SU-DHL-6 (cell line): ENCODE data around the gene HDAC2.

ENCODE experiments used
- EZH2phosphoT487 ChIP-seq: fragments of 200-600 bp; sonication (generic), shearing (Covaris generic); conservative IDR thresholded peaks from 2 replicates; pipeline ENCODE4 v1.6.1; 2018; ENCODE audit warnings: mild to moderate bottlenecking, antibody characterized with exemption, low read length, moderate library complexity, mixed read lengths
- TF ChIP-seq, protein P1 (sequence below): fragments of 200-600 bp; sonication (generic); IDR thresholded peaks from one replicate; pipeline ENCODE4 v1.5.1; 2017; ENCODE audit warnings: antibody characterized with exemption, mild to moderate bottlenecking, low read length, moderate library complexity; ENCODE audit not compliant: insufficient read depth, poor library complexity, severe bottlenecking

DNA sequence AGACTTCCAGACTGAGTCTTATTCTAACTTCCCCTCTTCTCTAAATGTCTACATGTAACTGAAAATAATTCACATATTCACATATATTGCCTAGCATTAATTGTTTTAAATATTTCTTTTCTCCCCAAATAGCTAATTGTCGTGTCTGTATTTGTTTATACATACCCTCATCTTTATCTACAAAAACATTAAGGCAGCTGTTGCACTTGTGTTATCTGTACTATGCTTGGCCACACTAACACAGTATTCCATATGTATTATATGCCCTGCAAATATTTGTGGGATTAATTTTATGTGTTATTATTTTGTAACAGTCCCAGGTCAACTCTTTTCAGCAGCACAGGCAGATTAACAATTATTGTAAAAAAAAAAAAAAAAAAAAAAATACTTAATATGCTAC lies 11.7 kb downstream of the HDAC2 start:
- TF ChIP-seq, protein P1, sequence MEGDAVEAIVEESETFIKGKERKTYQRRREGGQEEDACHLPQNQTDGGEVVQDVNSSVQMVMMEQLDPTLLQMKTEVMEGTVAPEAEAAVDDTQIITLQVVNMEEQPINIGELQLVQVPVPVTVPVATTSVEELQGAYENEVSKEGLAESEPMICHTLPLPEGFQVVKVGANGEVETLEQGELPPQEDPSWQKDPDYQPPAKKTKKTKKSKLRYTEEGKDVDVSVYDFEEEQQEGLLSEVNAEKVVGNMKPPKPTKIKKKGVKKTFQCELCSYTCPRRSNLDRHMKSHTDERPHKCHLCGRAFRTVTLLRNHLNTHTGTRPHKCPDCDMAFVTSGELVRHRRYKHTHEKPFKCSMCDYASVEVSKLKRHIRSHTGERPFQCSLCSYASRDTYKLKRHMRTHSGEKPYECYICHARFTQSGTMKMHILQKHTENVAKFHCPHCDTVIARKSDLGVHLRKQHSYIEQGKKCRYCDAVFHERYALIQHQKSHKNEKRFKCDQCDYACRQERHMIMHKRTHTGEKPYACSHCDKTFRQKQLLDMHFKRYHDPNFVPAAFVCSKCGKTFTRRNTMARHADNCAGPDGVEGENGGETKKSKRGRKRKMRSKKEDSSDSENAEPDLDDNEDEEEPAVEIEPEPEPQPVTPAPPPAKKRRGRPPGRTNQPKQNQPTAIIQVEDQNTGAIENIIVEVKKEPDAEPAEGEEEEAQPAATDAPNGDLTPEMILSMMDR = no peak
- TF ChIP-seq EZH2phosphoT487 = no peak
